HG03159 (cell line): ENCODE measurements around the gene SLC12A4.
A peak's percentile ranks its signal among the peaks of the same experiment; 100 is the strongest.
"Not testable (repeated sequence)": the region's sequence is repeated elsewhere in the genome, so short reads cannot be mapped to it uniquely, and the experiment has no call there.

Source experiments
- ATAC-seq: cut with Tn5 transposase; IDR thresholded peaks from one replicate; pipeline ENCODE4 v1.9.1; 2021; ENCODE audit warnings: mild to moderate bottlenecking, moderate library complexity; ENCODE audit not compliant: unreplicated experiment

The SLC12A4 gene

GRCh38 chr16:67988675-67989074, 20.2 kb upstream of the SLC12A4 start:
- no peak for ATAC-seq

DNA sequence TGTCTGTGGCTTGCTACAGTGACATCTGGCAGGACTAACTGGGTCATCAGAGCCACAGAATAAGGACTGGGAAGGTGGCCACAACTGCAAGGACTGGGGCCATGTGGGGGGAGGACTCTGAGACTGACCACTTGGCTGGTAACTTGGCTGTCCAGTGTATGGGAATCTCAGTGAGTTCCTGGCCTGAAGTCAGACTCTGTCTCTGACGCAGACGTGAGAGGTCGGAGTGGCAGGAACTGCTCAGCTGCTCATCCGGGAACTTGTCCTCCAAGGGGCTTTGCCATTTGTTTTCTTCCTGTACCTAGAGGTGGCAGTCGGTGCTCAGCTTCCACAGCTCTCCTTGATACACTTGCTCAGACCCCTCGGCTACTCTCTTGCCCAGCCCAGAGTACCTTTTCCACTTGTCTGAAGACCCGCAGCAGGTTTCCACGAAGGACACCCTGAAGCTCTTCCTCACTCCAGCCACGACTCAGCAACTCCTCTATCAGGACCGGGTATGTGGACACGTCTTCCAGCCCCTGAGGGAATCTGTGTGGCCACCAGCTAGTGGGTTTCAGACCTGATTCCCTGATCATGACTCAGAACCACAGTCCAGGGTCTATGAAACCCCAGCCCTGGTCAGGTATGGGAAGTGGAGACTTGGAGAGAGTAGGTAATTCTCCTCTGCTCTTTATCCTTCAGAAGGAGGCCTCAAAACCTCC, 19.2 kb upstream of the SLC12A4 start:
- no peak for ATAC-seq

DNA sequence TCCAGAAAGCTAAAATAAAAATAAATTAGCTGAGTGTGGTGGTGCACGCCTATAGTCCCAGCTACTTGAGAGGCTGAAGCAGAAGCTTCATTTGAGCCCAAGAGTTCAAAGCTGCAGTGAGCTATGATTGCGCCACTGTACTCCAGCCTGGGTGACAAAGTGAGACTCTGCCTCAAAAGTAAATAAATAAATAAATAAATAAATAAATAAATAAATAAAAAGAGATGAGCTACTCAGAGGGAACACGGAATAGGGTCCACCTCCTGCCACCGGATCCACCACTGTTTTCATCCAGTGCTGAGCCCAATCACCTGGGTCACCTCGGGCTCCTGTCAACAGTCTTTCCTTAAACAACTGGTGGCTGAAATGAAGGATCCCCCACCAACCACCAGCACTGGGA, 18.5 kb upstream of the SLC12A4 start:
- no peak for ATAC-seq

- ATAC-seq: no peak
Measured at GRCh38 chr16:67982011-67982696, 13.7 kb upstream of the SLC12A4 start.

DNA sequence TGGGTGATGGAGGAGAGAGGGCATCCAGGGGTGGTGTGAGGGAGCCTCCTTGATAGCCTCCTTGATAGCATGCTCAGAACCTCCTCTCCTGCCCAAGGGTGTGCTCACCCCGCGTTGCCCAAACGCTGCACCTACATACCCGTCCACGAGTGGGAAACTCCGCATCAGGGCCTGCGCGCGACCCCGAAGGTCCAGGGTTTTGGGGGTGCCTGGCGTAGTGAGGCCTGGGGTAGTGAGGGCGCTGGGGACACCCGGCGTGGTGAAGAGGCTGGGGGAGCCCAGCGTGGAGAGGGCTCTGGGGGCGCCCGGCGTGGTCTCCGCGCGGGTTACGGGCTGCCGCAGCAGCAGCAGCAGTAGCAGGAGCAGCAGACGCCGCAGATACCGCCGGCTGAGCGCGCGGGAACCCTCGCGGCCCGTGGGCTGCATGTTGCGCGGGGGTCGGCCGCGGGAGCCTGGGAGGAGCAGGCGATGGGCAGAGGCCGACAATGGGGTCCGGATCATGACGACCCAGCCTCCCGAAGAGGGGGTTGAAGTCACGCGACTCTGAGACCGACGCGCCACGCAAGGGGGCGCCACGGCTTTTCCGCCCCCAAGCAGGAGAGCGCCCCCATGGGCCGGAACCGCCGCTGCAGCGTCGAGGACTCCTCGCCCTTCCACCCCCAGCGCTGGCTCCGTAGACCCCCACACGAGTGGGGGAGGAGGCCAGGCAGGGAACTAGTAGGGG, 11.7 kb upstream of the SLC12A4 start, which contains the start of gene DPEP3:
Gene DPEP3 (minus strand): TSS at position 545 of the 724 bp plus-strand sequence. CDS start 119 bp downstream, at position 426.
- ATAC-seq: no peak

DNA sequence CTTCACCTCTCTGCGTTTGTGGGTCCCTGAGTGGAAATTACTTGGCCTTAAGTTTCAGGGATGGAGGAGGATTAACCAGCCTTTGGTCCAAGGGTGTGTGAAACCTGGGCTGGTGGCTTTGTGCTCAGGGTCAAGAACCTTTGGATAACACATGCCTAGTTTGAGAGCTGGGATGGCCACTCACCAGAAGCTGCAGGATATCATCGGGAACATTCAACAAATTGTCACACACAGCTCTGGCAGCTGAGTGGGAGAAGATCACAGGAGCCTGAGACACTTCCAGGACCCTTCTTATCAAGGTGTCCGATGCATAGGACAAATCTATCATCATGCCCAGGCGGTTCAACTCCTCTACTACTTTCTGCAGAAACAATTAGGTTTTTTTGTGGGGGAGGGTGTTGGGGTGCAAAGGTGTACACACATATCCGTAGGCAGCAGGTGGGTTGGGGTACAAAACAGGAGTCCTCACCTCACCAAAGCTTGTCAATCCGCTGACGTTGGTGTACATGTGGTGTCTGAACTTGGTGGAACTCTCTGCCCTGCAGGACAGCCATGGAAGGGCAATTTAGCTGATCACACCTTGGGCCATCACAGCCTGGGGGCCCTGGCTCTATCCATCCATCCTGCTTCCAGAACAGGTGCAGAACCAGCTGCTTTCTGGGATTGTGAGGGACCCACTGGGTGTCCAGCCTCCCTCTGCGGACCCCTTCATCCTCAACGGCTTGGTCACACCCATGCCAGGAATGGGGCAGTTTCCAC, 9.2 kb upstream of the SLC12A4 start:
- no peak for ATAC-seq

DNA sequence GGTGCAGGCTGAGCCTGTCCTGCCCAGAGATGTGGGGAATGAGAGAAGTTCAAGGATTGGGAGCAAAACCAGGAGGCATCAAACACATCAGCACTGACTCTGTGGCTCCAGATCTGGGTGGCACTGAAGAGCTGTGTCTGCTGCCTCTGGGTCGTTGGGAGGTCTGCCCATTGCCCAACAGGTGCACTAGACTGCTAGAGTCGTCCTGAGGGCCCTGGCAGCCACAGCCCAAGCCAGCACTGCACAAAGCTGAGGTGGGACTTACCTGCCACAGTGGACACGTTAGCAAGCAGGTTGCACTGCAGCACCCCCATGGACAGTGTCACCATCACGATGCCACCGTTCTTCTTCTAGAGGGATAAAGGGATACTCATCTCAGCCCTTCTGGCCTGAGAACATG, 8.6 kb upstream of the SLC12A4 start:
- no peak for ATAC-seq

GRCh38 chr16:67976205-67976604, 7.8 kb upstream of the SLC12A4 start:
- ATAC-seq: no peak

DNA sequence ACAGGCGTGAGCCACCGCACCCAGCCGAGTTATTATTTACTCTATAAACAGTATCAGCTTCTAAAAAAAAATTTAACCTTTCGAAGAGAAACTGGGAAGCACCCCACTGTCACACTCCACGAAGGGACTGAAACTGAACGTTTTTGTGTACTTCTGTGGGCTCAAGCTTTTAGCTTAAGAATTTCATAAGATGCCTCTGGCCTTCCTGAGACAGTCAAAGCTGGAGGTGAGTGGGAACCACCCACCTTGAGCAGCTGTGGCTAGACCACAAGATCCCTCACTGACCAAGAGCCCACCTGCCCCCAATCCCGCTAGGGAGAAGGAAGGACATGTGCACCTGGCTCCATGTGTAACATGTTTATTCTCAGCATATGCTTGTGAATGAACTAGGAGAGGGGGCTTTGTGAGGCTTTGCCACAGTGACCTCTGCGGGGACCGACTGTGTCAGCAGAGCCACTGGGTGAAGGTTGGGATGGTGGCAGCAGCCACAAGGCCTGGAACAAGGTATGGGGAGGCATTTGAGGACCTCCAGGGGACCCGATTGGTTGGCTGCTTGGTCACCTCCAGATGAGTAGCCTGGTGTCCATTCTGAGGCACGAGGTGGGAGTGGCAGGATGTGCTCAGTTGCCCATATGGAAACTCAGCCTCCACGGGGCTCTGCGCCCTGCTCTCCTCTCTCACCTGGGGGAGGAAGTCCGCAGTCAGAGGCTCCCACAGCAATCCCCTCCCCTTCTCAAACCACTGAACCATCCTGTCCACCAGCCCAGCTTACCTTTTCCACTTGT, 7.1 kb upstream of the SLC12A4 start:
- ATAC-seq: no peak

GRCh38 chr16:67972285-67972684, 3.8 kb upstream of the SLC12A4 start:
- not testable (repeated sequence) for ATAC-seq

GRCh38 chr16:67971111-67971510, 2.7 kb upstream of the SLC12A4 start:
- no peak for ATAC-seq

- no peak for ATAC-seq
Measured at GRCh38 chr16:67969254-67970039, 1.0 kb upstream of the SLC12A4 start.

DNA sequence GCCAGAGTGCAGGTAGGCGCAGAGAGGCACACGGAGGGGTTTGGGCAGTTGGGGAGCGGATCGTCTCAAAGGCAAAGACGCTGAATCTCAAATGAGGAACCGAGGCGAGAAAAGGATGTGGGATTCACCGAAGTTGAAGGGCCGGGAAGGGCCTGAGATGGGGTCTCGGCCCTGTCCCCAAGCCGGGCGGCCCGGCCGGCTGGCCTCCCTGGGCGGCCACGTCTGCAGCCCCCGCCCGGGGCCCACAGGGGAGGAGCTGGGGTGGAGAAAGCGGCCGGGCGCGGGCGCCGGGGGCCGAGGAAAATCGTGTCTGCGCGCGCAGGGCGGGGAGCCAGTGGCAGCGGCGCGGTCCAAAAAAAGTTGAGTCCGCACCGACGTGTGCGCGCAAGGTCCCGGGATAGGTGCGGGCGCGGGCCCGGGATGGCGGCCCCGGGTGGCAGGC, 458 bp downstream of the SLC12A4 start:
- ATAC-seq: peak; percentile 11

- no peak for ATAC-seq
Measured at GRCh38 chr16:67967183-67967957, 1.1 kb downstream of the SLC12A4 start.

- ATAC-seq: no peak
Measured at GRCh38 chr16:67966549-67967182, 1.8 kb downstream of the SLC12A4 start.

GRCh38 chr16:67965668-67966548, 2.5 kb downstream of the SLC12A4 start:
- ATAC-seq: no peak

GRCh38 chr16:67964477-67965131, 3.8 kb downstream of the SLC12A4 start:
- no peak for ATAC-seq
